Inferior parietal cortex (tissue), 1 donor: Measurements from ENCODE around the gene ASCL2.
"Not testable (repeated sequence)": the region's sequence is repeated elsewhere in the genome, so short reads cannot be mapped to it uniquely, and the experiment has no call there.

Experiments used
- DNase-seq: peaks from one replicate; pipeline ENCODE4 v3.0.0-alpha.2; 2016; ENCODE audit errors: extremely low spot score

ASCL2 gene

GRCh38 chr11:2298131-2298794 lies 27.9 kb upstream of the ASCL2 start:
- no peak for DNase-seq

DNA sequence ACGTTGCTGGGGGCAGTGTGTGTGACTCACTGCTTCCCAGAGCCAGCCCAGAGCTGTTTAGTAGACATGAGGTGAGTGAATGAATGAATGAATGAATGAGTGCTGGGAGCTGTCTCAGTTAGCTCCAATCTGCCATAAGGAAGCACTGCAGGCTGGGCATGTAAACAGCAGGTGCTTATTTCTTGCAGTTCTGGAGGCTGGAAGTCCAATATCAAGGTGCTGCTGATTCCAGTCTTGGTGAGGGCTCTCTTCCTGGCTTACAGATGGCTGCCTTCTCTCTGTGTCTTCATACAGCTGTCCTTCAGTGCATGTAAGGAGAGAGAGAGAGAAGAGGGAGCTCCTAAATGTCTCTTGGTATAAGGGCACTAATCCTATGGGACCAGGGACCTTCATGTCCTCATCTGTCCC lies 27.2 kb upstream of the ASCL2 start:
- DNase-seq, result no peak

DNA sequence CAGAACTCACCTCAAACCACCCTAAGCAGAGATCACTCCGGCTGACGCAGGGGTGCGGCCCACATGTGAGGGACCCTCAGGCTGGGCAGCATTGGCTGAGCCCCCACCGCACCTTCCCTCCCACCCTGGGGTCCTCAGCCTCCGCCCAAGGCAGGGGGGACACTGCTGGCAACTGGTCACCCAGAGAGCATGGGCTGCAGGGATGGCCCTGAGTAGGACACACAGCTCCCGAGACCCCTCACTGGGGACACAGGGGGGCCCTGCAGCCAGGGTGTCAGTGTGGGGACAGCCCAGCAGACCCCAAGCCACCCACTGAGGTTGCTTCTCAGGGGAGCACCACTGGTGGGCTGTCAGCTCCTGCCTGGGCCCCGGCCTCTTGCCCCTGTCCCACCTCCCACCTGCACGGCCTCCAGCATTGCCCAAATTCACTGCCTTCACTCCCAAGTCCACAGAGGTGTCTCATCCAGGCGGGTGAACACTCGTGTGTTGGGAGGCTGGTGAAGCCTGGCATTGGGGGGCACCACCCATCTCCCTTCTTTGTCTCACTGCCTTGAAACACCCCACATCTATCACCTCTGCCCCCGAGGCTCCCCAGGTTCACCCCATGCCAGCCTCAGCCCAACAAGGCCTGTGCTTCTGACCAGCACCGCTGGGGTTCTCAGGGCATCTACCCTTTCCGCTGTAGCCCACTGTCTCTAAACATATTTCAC lies 26.7 kb upstream of the ASCL2 start:
- no peak for DNase-seq

DNA sequence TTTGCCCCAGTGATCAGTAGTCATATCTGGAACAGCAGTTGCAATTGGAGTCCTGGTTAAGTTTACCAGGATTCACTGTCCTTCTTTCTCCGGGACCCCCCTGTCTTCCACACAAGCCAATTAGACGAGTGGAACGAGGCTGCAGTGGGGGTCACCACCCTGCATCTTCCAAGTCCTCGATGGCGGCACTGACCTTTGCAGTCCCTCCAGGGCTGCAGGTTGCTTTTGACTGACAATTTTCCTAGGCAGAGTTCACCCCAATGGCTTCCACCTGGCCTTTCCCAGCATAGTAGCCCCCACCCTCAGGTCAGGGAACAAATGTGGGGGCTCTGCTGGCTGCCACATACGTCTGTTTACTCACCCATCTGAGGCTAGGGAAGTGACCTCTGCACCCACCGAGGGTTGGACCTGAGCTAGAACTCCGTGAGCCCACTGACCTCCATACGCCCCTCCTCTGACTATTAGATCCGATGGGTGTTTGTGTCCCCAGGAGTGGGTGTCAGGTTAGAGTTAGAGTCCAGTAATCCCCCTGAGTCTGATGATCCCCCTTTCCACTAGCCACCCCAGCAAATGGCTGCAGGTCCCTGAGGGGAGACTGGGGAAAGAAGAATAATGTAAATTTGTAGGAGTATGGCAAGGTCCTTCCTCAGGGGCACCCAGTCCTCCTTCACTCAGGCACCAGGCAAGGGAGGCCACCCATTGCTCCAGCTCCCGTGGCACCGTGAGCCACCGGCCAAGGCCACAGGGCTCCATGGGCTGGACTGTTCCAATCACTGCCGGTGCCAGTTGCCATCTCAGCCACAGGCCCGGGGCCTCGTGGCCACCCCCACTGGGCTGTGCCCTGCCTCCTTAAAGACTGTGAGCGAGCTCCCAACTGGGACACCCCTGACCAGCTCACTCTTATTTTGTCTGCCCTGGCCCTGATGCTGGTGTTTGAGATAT lies 25.9 kb upstream of the ASCL2 start:
- no peak for DNase-seq

- no peak for DNase-seq
Measured at GRCh38 chr11:2294926-2295290, 24.5 kb upstream of the ASCL2 start.

DNA sequence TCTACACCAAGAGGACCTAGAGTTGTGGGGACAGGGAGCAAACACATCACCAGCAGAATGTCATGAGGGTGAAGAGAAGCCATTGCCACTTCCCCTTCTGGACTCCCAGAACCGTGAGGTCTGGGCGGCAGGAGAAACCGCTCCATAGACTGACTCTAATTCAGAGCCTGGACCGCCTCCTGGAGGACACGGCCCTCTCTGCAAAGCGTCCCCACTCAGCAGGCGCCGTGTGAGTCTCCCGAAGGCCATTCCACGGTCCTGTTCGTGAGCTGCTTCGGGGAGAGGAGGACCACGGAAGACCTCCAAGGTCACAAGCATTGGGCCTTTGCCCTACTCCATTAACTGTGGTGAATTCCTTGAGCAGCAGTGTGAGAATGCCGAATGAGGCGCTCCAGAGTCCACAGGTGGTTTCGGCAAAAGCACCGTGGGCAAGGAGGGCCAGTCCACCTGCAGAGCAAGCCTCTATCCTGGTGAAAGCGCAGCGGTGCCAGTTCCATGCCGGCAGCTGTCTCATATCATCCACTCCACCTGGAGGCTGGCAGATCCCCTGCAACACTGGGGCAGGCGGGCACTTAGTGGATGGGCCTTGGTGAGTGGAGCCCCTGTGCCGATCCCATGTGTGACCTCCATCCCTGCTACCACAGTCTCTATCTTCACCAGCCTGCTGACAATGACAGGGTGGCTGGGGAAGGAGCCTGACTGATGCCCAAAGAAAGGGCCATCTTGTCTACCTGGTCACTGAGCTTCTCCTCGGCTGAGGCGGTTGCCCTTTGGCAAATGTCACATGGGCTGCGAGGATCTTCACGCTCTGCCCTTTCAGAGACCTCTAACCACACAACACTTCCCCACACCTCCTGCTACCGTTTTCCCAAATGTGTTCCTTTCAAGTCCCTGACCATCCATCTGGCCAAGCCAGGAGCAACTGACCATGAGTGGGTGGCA lies 23.9 kb upstream of the ASCL2 start:
- DNase-seq, result no peak

GRCh38 chr11:2293531-2293971 lies 23.2 kb upstream of the ASCL2 start:
- no peak for DNase-seq

- DNase-seq, result no peak
Measured at GRCh38 chr11:2290351-2290841, 20.0 kb upstream of the ASCL2 start.

- DNase-seq, result no peak
Measured at GRCh38 chr11:2289859-2290258, 19.5 kb upstream of the ASCL2 start.

DNA sequence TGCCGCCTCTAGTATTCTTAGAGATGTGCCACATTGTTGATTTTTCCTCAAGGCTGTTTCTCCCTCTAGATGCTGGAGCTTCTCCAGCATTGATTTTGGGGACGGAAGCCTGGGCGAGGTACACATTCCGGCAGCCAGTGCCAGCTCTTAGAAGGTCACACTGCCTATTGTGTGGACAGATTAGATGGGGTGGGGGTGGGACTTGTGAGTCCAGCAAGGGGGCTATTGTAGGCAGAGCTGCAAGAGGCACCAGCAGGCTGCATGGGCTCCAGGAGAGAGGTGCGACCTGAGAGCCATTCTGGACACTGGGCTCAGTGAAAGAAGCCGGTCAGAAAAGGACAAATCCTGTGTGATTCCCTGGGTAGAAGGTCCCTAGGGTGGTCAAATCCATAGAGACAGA lies 19.0 kb upstream of the ASCL2 start:
- no peak for DNase-seq

DNA sequence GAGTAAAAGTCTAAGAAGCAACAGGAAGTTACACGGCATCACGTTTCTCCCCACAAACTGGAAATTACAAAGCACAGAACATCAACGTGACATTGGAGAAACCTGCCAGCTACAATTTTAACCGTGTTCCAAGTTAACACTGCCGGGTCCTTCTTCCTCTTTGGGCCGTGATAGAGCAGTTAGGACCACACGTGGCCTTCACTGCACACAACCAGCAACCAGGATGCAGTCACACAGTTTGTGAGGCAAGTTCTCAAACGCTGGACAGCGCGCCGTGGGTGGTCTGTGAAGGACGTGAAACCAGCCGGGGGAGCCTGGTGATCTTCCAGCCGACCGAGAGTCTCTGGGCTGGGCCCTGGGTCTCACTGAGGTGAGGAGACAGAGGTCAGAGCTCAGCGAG lies 16.7 kb upstream of the ASCL2 start:
- DNase-seq, result no peak

- not testable (repeated sequence) for DNase-seq
Measured at GRCh38 chr11:2286350-2286749, 16.0 kb upstream of the ASCL2 start.

- no peak for DNase-seq
Measured at GRCh38 chr11:2280208-2280607, 9.8 kb upstream of the ASCL2 start.

DNA sequence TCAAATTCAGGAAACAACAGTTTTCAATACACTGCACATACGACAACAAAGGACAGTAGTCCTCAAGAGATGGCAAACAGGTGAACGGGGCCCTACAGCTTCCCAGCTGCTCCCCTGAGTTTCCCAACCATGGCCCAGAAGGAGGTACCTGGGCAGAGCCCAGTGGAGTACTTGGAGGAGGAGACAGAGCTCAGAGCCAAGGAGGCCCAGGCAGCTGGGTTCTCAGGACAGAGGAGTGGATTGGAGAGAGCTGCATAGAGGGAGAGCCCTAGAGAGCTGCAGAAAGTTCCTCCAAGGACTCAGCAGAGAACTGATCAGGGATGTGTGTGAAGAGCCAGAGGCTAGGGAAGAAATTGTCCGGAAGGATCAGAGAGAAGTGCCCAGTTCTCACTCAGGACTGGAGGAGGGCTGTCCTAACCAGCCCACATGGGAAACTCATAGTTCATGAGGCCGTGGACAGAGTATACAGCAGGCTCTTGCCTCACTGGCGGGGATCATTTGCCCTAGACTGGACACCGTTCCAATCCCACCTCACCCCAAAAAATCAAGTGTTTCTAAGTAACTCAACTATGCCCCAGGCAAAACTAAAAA lies 7.6 kb upstream of the ASCL2 start:
- no peak for DNase-seq

DNA sequence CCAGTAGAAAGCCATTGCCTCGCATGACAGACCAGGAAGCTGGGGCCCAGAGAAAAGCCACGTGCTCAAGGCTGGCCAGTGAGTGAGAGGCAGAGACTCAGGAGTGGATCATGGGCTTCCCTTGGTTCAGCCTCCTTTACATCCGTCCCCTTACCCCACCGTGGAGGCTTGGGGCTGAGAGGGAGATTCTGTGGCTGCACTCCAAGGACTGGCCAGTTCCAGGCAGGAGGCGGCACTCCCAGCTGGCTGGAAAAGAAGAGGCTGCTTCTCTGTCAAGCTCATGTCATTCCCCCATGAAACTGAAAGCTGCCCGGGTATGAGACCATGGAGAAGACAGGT lies 6.6 kb upstream of the ASCL2 start:
- no peak for DNase-seq

DNA sequence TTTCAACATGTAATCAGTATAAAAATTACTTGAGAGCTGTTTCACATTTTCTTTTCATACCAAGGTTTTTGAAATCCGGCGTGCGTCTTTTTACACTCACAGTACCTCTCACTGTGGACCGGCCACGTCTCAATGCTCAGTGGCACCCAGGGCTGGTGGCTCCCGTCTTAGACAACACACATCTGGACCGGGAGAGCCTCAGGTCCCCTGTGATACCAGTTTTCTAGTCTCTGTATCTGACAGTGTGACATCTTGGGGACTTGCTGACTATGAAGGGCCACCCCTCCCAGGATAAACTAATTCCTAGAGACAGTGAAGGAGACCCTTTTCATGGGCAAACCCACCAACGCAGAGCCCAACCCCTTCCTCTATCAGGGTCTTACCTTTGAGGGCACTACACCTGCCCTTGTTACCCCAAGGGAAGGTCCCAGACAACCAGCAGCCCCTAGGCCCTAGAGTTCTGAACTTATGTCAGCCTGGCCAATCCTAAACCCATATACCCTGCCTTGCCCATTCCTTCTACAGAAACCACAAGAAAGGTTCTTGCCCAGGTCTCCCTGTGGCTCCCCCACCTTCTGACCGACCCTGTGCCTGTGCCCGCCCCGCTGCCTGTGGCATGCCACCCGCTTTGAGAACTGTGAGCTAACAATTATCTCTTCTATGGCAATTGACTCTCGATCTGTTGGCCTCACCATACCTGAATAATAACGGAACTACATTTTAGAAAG lies 6.1 kb upstream of the ASCL2 start:
- DNase-seq, result no peak

- DNase-seq, result no peak
Measured at GRCh38 chr11:2275334-2276279, 5.2 kb upstream of the ASCL2 start.

DNA sequence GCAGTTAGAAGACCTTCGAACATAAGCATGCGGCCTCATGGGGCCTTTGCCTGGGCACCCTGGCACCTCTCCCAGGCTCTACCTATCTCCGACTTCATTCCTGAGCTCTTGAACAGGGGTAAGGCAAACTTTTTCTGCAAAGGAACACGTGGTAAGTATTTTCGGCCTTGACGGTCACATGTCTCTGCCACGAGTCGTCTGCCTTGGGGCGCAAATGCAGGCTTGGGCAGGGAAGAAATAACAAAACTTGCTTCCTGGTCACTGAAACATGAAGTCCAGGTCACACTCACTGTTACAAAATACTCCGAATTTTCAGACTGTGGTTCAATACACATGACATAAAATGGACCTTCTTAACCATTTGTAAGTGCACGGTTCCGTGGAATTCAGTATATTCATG lies 3.4 kb upstream of the ASCL2 start:
- DNase-seq, result no peak

DNA sequence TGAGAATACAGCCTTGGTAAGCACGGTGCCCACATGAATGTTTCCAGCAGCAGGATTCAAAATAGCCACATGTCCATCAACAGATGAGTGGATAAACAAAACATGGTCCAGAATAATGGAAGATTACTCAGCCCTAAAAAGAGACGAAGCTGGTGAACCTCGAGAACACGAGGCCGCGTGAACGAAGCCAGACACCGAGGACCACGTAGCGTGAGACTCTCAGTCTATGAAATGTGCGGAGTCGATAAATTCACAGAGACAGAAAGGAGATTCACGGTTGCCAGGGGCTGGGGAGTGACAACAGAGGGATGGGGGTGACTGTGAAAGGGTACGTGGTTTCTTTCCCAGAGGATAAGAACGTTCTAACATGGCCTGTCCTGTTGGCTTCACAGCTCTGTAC lies 2.9 kb upstream of the ASCL2 start:
- no peak for DNase-seq
